GM13976 (cell line): ENCODE data around the gene DOHH.

ENCODE experiments used
- DNase-seq: peaks from one replicate; pipeline ENCODE4 v3.0.0; 2012; ENCODE audit warnings: low spot score
- in situ Hi-C: fragments of 300-500 bp; cut with MboI; formaldehyde crosslinking; loops from one replicate; pipeline ENCODE4 v1.12.0; 2022; ENCODE audit warnings: low sequenced_read_pairs, mixed read lengths, inconsistent platforms; ENCODE audit not compliant: unreplicated experiment
- TF ChIP-seq, protein P1 (sequence below): IDR thresholded peaks from 2 replicates; pipeline ENCODE4 v1.5.1; 2012; ENCODE audit warnings: borderline replicate concordance, mild to moderate bottlenecking; ENCODE audit not compliant: insufficient read depth; ENCODE audit errors: extremely low read depth, missing control alignments, control extremely low read depth

The DOHH gene

DNA sequence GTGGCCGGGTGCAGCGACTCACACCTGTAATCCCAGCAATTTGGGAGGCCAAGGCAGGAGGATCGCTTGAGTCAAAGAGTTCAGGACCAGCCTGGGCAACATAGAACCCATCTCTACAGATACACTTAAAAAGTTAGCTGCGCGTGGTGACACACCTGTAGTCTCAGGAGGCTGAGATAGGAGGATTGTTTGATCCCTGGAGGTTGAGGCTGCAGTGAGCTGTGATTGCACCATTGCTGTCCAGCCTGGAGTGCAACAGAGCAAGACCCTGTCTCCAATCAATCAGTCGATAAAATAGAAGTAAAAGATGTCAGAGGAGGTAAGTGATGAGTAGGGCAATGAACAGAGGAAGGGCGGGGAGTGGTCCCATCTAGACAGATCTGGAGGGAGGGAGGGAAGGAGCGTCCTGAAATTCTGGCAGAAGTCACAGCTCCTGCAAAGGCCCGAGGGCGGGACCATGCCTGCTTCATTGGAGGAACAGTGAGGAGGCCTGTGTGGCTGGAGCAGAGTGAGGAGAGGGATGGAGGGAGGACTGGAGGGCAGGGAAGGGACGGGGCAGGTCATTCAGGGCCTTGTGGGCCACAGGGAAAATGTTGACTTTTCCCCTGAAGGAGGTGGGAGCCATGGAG, 29.9 kb downstream of the DOHH start:
- TF ChIP-seq, protein P1, sequence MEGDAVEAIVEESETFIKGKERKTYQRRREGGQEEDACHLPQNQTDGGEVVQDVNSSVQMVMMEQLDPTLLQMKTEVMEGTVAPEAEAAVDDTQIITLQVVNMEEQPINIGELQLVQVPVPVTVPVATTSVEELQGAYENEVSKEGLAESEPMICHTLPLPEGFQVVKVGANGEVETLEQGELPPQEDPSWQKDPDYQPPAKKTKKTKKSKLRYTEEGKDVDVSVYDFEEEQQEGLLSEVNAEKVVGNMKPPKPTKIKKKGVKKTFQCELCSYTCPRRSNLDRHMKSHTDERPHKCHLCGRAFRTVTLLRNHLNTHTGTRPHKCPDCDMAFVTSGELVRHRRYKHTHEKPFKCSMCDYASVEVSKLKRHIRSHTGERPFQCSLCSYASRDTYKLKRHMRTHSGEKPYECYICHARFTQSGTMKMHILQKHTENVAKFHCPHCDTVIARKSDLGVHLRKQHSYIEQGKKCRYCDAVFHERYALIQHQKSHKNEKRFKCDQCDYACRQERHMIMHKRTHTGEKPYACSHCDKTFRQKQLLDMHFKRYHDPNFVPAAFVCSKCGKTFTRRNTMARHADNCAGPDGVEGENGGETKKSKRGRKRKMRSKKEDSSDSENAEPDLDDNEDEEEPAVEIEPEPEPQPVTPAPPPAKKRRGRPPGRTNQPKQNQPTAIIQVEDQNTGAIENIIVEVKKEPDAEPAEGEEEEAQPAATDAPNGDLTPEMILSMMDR = no peak
- no peak for DNase-seq
- in situ Hi-C loops = loop anchor here (10.0 kb wide), 1 partner anchor 146 kb away; no protein-coding TSS in a partner anchor

DNA sequence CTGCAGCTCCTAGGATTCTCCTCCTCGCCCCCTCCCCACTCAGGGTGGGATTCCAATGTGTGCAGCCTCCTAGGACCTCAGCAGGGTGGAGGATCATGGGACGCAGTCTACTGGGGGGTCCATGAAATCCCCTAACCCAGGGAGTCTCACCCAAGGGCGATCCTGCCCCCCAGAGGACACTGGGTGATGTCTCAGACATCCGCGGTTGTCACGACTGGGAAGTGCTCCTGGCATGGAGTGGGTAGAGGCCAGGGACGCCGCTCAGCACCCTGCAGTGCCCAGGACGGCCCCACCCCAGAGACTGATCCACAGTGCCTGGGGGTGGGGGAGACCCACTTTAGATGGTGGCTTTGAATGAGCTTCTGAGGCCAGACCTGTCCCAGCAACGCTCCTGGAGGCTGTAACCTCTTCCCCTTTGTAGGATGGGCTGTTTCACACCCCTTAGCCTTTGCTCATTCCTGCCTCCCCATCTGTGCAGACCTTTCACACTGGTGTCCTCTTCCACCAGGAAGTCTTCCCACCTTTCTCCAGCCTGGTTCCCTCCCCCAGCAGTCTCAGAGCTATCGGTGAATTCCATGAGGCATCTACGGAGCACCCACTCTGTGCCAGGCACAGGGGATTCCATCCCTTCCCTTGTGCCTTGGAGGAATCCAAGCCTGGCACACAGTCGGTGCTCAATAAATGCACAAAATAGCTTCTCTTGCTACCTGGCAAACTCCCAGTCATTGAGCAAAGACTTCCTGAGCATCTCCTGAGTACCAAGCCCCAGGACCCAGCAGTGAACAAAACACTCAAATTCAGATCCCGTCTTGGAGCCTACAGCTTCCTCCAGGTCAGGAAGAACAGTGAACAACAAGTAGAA, 30.6 kb downstream of the DOHH start:
- in situ Hi-C loops = loop anchor here (10.0 kb wide), 1 partner anchor 145 kb away; no protein-coding TSS in a partner anchor
- TF ChIP-seq, protein P1 = no peak

DNA sequence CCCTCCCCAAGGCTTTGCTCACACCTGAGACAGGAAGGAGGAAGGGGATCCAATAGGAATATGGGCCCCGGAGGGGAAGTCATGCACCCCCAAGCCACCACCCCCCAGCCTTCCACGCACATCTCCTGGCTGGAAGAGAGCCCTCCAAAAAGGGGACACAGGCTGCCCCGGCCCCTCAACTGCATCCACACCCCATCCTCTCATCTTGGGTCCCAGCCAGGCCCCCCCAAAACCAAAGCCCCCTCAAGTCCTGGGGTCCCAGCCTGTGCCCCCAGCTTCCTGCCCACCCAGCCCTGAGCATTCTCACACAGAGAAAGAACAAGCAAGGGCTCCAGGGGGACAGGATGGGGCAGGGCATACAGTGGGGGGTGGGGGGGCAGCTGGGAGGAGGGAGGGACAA, 32.3 kb downstream of the DOHH start:
- in situ Hi-C loops = no loop called here
- TF ChIP-seq, protein P1 = no peak
- no peak for DNase-seq

More for the DNA sequence above, 30.6 kb downstream of the DOHH start:
- no peak for DNase-seq

DNA sequence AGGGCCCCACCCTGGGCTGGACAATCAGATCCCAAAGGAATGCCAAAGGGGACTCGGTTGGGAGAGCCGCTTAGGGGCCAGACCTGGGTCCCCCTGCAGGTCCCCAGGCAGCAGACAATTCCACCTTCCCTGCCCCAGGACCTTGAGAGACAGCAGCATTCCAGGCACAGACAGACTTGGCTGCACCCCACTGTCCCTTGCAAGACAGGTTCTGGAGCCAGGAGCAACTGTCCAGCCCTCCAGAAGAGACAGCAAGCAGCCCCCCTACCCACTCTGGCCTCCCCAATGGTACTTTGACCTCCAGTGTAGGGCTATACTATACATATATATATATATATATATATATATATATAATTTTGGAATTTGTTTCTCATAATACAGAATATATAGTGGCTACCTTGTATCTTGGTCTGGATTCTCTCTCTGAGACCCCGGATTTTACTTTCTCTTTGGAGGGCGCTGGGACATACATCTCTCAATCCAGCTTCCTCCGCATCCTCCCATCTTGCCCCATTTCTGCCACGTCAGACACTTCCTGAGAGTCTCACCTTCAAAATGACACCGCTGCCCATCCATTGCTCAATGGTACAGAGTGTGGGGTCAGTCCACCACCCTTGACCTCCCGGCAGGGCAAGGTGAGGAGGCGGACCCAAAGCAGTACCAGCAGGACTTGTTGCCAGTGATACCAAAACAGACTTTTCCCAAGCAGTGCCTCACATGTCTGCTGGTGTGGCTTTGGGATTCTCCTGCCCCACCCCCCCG, 32.9 kb downstream of the DOHH start:
- in situ Hi-C loops = no loop called here
- DNase-seq = no peak
- TF ChIP-seq, protein P1 = no peak

DNA sequence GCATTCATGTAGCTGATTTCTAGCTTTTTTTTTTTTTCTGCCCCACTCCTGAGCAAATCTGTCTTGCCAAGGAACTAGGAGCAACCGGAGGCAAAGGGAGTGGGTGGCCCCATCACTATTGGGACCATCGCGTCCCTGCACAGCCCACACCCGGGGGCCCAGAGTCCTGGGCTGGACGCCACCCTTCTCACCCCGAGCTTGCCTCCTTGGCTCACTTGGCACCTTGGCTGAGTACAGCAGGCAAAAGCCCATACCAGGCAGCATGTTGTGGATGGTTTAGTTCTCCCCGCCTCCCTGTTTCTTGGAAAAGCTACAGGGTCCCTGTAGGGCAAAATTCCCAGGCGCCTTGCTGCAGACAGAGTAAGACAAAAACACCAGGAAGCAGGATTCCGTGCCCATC, 33.8 kb downstream of the DOHH start:
- no peak for DNase-seq
- in situ Hi-C loops = no loop called here
- TF ChIP-seq, protein P1 = no peak

- TF ChIP-seq, protein P1 = no peak
- in situ Hi-C loops = no loop called here
- no peak for DNase-seq
These were observed 34.9 kb downstream of the DOHH start for GRCh38 chr19:3465552-3465951.
